HEK293 (cell line): Measurements from ENCODE around the gene FAM8A1.
"Not testable (repeated sequence)": the region's sequence is repeated elsewhere in the genome, so short reads cannot be mapped to it uniquely, and the experiment has no call there.

Source experiments
- CTCF ChIA-PET: fragments of 350-600 bp; formaldehyde crosslinking; extraction: SDS; loops from one replicate; lab custom pipeline; 2021; ENCODE audit warnings: antibody characterized with exemption; lab: Yijun Ruan, JAX
- POLR2A ChIA-PET: fragments of 300-600 bp; formaldehyde crosslinking; extraction: SDS; loops from one replicate; lab custom pipeline; 2020; ENCODE audit warnings: antibody characterized with exemption, inconsistent platforms; lab: Yijun Ruan, JAX
- H3K27ac ChIP-seq: fragments of 200-500 bp; sonication (Bioruptor generic); 2 replicates; pipeline ENCODE4 v1.5.1; 2014; ENCODE audit warnings: low read depth, low read length, control low read depth, inconsistent platforms; ENCODE audit errors: extremely low read depth
- H3K36me3 ChIP-seq, 2 experiments: fragments of 200-500 bp in 1 of 2; sonication (Bioruptor generic) in 1 of 2; 1 replicate in 1 of 2; 2 replicates in 1 of 2; pipeline ENCODE4 v1.5.1; 2014 to 2017; ENCODE audit warnings: inconsistent platforms in 2 of 2, low read length in 2 of 2; ENCODE audit not compliant: control insufficient read depth in 2 of 2, insufficient read depth in 1 of 2
- H3K4me1 ChIP-seq: fragments of 200-500 bp; sonication (Bioruptor generic); 2 replicates; pipeline ENCODE4 v1.5.1; 2014; ENCODE audit warnings: mild to moderate bottlenecking, low read length, inconsistent platforms; ENCODE audit not compliant: control insufficient read depth, insufficient read depth
- H3K4me3 ChIP-seq: 2 replicates; pipeline ENCODE4 v1.5.1; 2011; ENCODE audit warnings: low read depth, mild to moderate bottlenecking, control low read depth, low read length, moderate library complexity
- H3K9me3 ChIP-seq: fragments of 200-500 bp; sonication (Bioruptor generic); 2 replicates; pipeline ENCODE4 v1.5.1; 2014; ENCODE audit warnings: low read depth, low read length, inconsistent platforms; ENCODE audit not compliant: control insufficient read depth, insufficient read depth
- KLF16 ChIP-seq: fragments of 450-650 bp; formaldehyde crosslinking; IDR thresholded peaks from 2 replicates; pipeline ENCODE4 v1.5.1; 2017; ENCODE audit warnings: missing biosample characterization, missing genetic modification characterization
- SETDB1 ChIP-seq: IDR thresholded peaks from one replicate; pipeline ENCODE4 v1.6.1; 2017; ENCODE audit warnings: mild to moderate bottlenecking, low read length, moderate library complexity, mixed read lengths; ENCODE audit not compliant: insufficient read length
- TRIM28 ChIP-seq: IDR thresholded peaks from 2 replicates; pipeline ENCODE4 v1.6.1; 2011; ENCODE audit warnings: low read length, control low read depth, borderline replicate concordance
- ZNF140 ChIP-seq: fragments of 450-650 bp; formaldehyde crosslinking; IDR thresholded peaks from 2 replicates; pipeline ENCODE4 v1.5.1; 2016; ENCODE audit warnings: missing biosample characterization, missing genetic modification characterization
- ZNF184 ChIP-seq: fragments of 450-650 bp; IDR thresholded peaks from 2 replicates; pipeline ENCODE4 v1.5.1; 2018; ENCODE audit warnings: missing biosample characterization, mild to moderate bottlenecking, missing genetic modification characterization
- ZNF19 ChIP-seq: fragments of 450-650 bp; formaldehyde crosslinking; IDR thresholded peaks from 2 replicates; pipeline ENCODE4; 2016; ENCODE audit warnings: missing biosample characterization, missing genetic modification characterization, low read depth
- ZNF24 ChIP-seq: fragments of 450-650 bp; formaldehyde crosslinking; IDR thresholded peaks from 2 replicates; pipeline ENCODE4 v1.5.1; 2016; ENCODE audit warnings: missing biosample characterization, missing genetic modification characterization
- ZNF266 ChIP-seq: fragments of 450-650 bp; formaldehyde crosslinking; IDR thresholded peaks from 2 replicates; pipeline ENCODE4 v1.5.1; 2016; ENCODE audit warnings: missing biosample characterization, missing genetic modification characterization, low read depth
- ZNF280C ChIP-seq: fragments of 450-650 bp; formaldehyde crosslinking; IDR thresholded peaks from 2 replicates; pipeline ENCODE4 v1.5.1; 2016; ENCODE audit warnings: missing biosample characterization, missing genetic modification characterization
- ZNF302 ChIP-seq: fragments of 450-650 bp; formaldehyde crosslinking; IDR thresholded peaks from 2 replicates; pipeline ENCODE4 v1.5.1; 2016; ENCODE audit warnings: missing biosample characterization, missing genetic modification characterization, low read depth
- ZNF366 ChIP-seq: fragments of 450-650 bp; formaldehyde crosslinking; conservative IDR thresholded peaks from 2 replicates; pipeline ENCODE4 v1.5.1; 2016; ENCODE audit warnings: missing biosample characterization, missing genetic modification characterization
- ZNF416 ChIP-seq: fragments of 450-650 bp; formaldehyde crosslinking; IDR thresholded peaks from 2 replicates; pipeline ENCODE4 v1.5.1; 2016; ENCODE audit warnings: missing biosample characterization, missing genetic modification characterization
- ZNF473 ChIP-seq: fragments of 450-650 bp; formaldehyde crosslinking; IDR thresholded peaks from 2 replicates; pipeline ENCODE4 v1.5.1; 2017; ENCODE audit warnings: missing biosample characterization, missing genetic modification characterization
- ZNF521 ChIP-seq: fragments of 450-650 bp; formaldehyde crosslinking; IDR thresholded peaks from 2 replicates; pipeline ENCODE4 v1.5.1; 2017; ENCODE audit warnings: missing biosample characterization, mild to moderate bottlenecking, missing genetic modification characterization
- ZNF561 ChIP-seq: fragments of 450-650 bp; IDR thresholded peaks from 2 replicates; pipeline ENCODE4 v1.5.1; 2018; ENCODE audit warnings: missing biosample characterization, missing genetic modification characterization, borderline replicate concordance
- ZNF571 ChIP-seq: fragments of 450-650 bp; formaldehyde crosslinking; IDR thresholded peaks from 2 replicates; pipeline ENCODE4 v1.5.0; 2017; ENCODE audit warnings: missing biosample characterization, missing genetic modification characterization
- ZNF660 ChIP-seq: fragments of 450-650 bp; IDR thresholded peaks from 2 replicates; pipeline ENCODE4 v1.5.1; 2018; ENCODE audit warnings: missing biosample characterization, mild to moderate bottlenecking, missing genetic modification characterization
- ZSCAN18 ChIP-seq: fragments of 450-650 bp; formaldehyde crosslinking; IDR thresholded peaks from 2 replicates; pipeline ENCODE4 v1.5.1; 2016; ENCODE audit warnings: missing biosample characterization, missing genetic modification characterization
- ZSCAN4 ChIP-seq: fragments of 450-650 bp; formaldehyde crosslinking; IDR thresholded peaks from 2 replicates; pipeline ENCODE4 v1.5.1; 2017; ENCODE audit warnings: missing biosample characterization, missing genetic modification characterization
- TF ChIP-seq, protein P1 (sequence below): fragments of 450-650 bp; formaldehyde crosslinking; IDR thresholded peaks from 2 replicates; pipeline ENCODE4 v1.5.1; 2016; ENCODE audit warnings: missing biosample characterization, missing genetic modification characterization

The FAM8A1 gene

DNA sequence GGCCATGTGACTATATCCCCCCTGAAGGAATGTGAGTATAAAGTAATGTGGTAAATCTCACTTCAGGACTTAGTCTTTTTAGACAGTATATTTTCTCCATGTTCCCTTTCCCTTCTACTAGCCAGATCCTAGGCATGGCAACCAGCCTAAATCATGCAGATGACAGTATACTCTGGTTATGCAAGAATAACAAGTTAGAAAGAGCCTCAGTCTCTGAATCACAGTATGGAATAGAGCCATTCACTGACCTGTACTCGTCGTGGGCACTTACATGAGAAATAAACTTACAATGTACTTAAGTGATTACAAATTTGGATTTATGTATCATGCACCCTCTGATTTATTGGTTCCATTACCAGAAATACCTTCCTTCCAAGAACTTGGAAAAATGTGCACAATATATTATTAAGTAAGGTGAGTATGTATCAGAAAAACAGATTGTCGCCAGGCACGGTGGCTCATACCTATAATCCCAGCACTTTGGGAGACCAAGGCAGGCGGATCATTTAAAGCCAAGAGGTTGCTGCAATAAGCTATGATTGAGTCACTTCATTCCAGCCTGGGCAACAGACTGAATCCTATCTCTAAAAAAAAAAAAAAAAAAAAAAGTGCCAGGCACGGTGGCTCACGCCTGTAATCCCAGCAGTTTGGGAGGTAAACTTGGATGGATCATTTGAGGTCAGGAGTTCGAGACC is 25.1 kb upstream of the FAM8A1 start:
- POLR2A ChIA-PET, result no interaction called here
- CTCF ChIA-PET, result no interaction called here

DNA sequence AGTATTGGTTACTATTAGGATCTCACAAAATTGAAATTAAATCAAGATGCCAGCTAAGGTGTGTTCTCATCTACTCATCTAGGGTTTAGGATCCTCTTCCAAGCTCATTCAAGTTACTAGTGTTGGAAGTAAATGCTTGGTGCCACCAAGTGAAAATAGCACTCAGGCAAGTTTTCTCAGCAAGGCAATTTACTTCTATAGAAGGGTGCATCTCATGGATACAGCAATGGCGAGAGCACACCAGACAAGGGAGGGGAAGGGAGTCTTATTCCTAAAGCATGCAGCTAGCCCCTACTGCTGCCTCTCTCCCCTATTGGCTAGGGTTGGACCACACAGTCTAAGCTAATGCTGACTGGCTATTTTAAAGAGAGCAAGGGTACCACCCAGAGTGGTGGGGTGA is 23.0 kb upstream of the FAM8A1 start:
- Histone ChIP-seq H3K4me1 (no peaks in the 10 kb centered on the region), H3K4me3 (no peak overlapping the region), H3K9me3 (no peaks in the 10 kb centered on the region), H3K36me3 (no peaks in the 10 kb centered on the region), H3K27ac (no peak overlapping the region)
- TF ChIP-seq ZNF561 (tag by site-specific recombination), result peak; percentile 65; the same call in 1 of the 2 replicates
- TF ChIP-seq TRIM28, result peak; percentile 28; the same call in 1 of the 2 replicates
- peak; percentile 85 for TF ChIP-seq SETDB1
- peak; percentile 58; the same call in 1 of the 2 replicates for TF ChIP-seq ZNF184 (tag by site-specific recombination)
- TF ChIP-seq, protein P1, sequence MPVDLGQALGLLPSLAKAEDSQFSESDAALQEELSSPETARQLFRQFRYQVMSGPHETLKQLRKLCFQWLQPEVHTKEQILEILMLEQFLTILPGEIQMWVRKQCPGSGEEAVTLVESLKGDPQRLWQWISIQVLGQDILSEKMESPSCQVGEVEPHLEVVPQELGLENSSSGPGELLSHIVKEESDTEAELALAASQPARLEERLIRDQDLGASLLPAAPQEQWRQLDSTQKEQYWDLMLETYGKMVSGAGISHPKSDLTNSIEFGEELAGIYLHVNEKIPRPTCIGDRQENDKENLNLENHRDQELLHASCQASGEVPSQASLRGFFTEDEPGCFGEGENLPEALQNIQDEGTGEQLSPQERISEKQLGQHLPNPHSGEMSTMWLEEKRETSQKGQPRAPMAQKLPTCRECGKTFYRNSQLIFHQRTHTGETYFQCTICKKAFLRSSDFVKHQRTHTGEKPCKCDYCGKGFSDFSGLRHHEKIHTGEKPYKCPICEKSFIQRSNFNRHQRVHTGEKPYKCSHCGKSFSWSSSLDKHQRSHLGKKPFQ, result no peak
- ChIA-PET CTCF (interaction anchor here (0.6 kb wide), 1 partner anchor 422 kb away, joined by 3 read pairs; no protein-coding TSS in a partner anchor), POLR2A (no interaction called here)

More for the DNA sequence above, 25.1 kb upstream of the FAM8A1 start:
- Histone ChIP-seq H3K27ac (no peak overlapping the region), H3K4me1 (no peaks in the 10 kb centered on the region), H3K4me3 (no peak overlapping the region), H3K36me3 (no peaks in the 10 kb centered on the region), H3K9me3 (no peaks in the 10 kb centered on the region)
- TF ChIP-seq KLF16 (tag by site-specific recombination) (no peak), ZNF280C (tag by site-specific recombination) (no peak), ZNF571 (tag by site-specific recombination) (no peak)

DNA sequence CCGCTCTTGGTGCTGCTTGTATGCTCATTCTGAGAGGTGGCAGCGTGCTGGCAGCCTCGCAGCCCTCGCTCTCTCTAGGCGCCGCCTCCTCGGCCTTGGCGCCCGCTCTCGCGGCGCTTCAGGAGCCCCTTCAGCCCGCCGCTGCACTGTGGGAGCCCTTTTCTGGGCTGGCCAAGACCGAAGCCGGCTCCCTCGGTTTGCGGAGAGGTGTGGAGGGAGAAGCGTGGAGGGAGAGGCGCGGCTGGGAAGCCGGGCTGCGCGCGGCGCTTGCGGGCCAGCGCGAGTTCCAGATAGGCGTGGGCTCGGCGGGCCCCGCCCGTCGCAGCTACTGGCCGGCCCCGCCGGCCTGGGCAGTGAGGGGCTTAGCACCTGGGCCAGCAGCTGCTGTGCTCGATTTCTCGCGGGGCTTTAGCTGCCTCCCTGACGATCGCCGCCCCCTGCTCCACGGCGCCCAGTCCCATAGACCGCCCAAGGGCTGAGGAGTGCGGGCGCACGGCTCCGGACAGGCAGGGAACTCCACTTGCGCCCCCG is 19.5 kb upstream of the FAM8A1 start:
- ChIA-PET CTCF (interaction anchor here (0.7 to 1.3 kb wide), 4 partner anchors 223 to 423 kb away, joined by 3 to 6 read pairs (median 4); no protein-coding TSS in a partner anchor), POLR2A (no interaction called here)
- no peak overlapping the region for H3K27ac ChIP-seq
- TF ChIP-seq ZNF24, result no peak
- no peak for TF ChIP-seq ZNF366 (tag by site-specific recombination)
- TF ChIP-seq ZNF416 (tag by site-specific recombination), result no peak
- TF ChIP-seq ZNF266 (tag by site-specific recombination), result no peak
- no peak for TF ChIP-seq ZNF571 (tag by site-specific recombination)
- no peak for TF ChIP-seq ZNF521
- no peak for TF ChIP-seq ZNF19
- no peak for TF ChIP-seq ZNF473 (tag by site-specific recombination)
- no peak for TF ChIP-seq ZNF140 (tag by site-specific recombination)
- no peak for TF ChIP-seq ZSCAN18 (tag by site-specific recombination)
- TF ChIP-seq ZSCAN4, result no peak
- TF ChIP-seq ZNF660, result no peak
- no peak for TF ChIP-seq ZNF302
- no peaks in the 10 kb centered on the region for H3K36me3 ChIP-seq
- H3K9me3 ChIP-seq, result no peaks in the 10 kb centered on the region
- H3K4me3 ChIP-seq, result no peak overlapping the region
- peaks cover 2% of the 10 kb centered on the region; the same call in 1 of the 2 replicates for H3K4me1 ChIP-seq

DNA sequence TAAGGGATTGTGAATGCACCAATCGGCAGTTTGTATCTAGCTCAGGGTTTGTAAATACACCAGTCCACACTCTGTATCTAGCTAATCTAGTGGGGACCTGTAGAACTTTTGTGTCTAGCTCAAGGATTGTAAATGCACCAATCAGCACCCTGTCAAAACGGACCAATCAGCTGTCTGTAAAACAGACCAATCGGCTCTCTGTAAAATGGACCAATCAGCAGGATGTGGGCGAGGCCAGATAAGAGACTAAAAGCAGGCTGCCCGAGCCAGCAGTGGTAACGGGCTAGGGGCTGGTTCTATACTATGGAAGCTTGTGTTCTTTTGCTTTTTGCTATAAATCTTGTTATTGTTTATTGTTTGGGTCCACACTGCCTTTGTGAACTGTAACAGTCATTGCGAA is 18.8 kb upstream of the FAM8A1 start:
- not testable (repeated sequence) for H3K4me1 ChIP-seq, H3K36me3 ChIP-seq, H3K4me3 ChIP-seq, H3K9me3 ChIP-seq, H3K27ac ChIP-seq
- POLR2A ChIA-PET, result interaction anchor here (0.7 kb wide), 1 partner anchor 19 kb away, joined by 8 read pairs; the partner anchor contains the start of gene FAM8A1
- CTCF ChIA-PET, result interaction anchor here (0.7 to 1.4 kb wide), 5 partner anchors 223 to 426 kb away, joined by 3 to 6 read pairs (median 3); no protein-coding TSS in a partner anchor
